RCC 7860 (cell line): ENCODE data around the gene BAZ2B.

ENCODE experiments used
- DNase-seq: peaks from one replicate; pipeline ENCODE4 v3.0.0-alpha.2; 2015; ENCODE audit warnings: low spot score
- FAIRE-seq: peaks from 2 replicates; lab custom pipeline; 2012; peaks lifted over from hg19 to GRCh38; lab: Jason Lieb, UNC

Gene BAZ2B

GRCh38 chr2:159471340-159471739 lies 145.0 kb downstream of the BAZ2B start:
- FAIRE-seq (no peak), DNase-seq (no peak)

GRCh38 chr2:159468257-159468656 lies 148.1 kb downstream of the BAZ2B start:
- DNase-seq (no peak), FAIRE-seq (no peak)

- no peak for FAIRE-seq
- no peak for DNase-seq
Measured at GRCh38 chr2:159462961-159463360, 153.4 kb downstream of the BAZ2B start.

GRCh38 chr2:159462201-159462785 lies 154.1 kb downstream of the BAZ2B start:
- FAIRE-seq (no peak), DNase-seq (no peak)

GRCh38 chr2:159461076-159461475 lies 155.3 kb downstream of the BAZ2B start:
- FAIRE-seq (no peak), DNase-seq (no peak)

- FAIRE-seq (no peak), DNase-seq (no peak)
Measured at GRCh38 chr2:159460227-159460626, 156.1 kb downstream of the BAZ2B start.

- DNase-seq, result no peak
- FAIRE-seq, result no peak
Measured at GRCh38 chr2:159459279-159459678, 157.1 kb downstream of the BAZ2B start.

- FAIRE-seq, result no peak
- DNase-seq, result no peak
Measured at GRCh38 chr2:159457589-159457988, 158.8 kb downstream of the BAZ2B start.

- FAIRE-seq (peak; percentile 30), DNase-seq (no peak)
Measured at GRCh38 chr2:159456500-159457426, 159.6 kb downstream of the BAZ2B start.

- DNase-seq (no peak), FAIRE-seq (peak; percentile 11)
Measured at GRCh38 chr2:159455330-159455918, 160.9 kb downstream of the BAZ2B start.

- no peak for DNase-seq
- no peak for FAIRE-seq
Measured at GRCh38 chr2:159454185-159454584, 162.2 kb downstream of the BAZ2B start.

- DNase-seq (no peak), FAIRE-seq (no peak)
Measured at GRCh38 chr2:159450180-159450579, 166.2 kb downstream of the BAZ2B start.

GRCh38 chr2:159449504-159450124 lies 166.7 kb downstream of the BAZ2B start:
- FAIRE-seq (no peak), DNase-seq (no peak)

GRCh38 chr2:159446817-159447216 lies 169.5 kb downstream of the BAZ2B start:
- DNase-seq (no peak), FAIRE-seq (no peak)

- DNase-seq, result no peak
- FAIRE-seq, result no peak
Measured at GRCh38 chr2:159446201-159446600, 170.1 kb downstream of the BAZ2B start.

GRCh38 chr2:159445307-159445706 lies 171.0 kb downstream of the BAZ2B start:
- no peak for DNase-seq
- no peak for FAIRE-seq

GRCh38 chr2:159444754-159445153 lies 171.6 kb downstream of the BAZ2B start:
- FAIRE-seq, result no peak
- DNase-seq, result no peak

- DNase-seq (no peak), FAIRE-seq (no peak)
Measured at GRCh38 chr2:159442159-159442852, 174.0 kb downstream of the BAZ2B start.

- no peak for FAIRE-seq
- DNase-seq, result no peak
Measured at GRCh38 chr2:159441182-159441581, 175.2 kb downstream of the BAZ2B start.

- no peak for FAIRE-seq
- no peak for DNase-seq
Measured at GRCh38 chr2:159439421-159439820, 176.9 kb downstream of the BAZ2B start.
